PC-9 (cell line): Measurements from ENCODE around the gene ROPN1. TPM values are rescaled to one million over a fixed set of nuclear protein-coding genes. Genes with fewer than 3 reads are reported as not detected.

Source experiments
- BruUV-seq: library from RNA; stranded (reverse); fragments of 400-500 nt; replicated peaks from 2 replicates; lab custom pipeline; 2021; lab: Mats Ljungman, UMichigan
- CTCF ChIA-PET: fragments of 300-600 bp; sonication (Branson Sonifier 250); formaldehyde crosslinking; loops from one replicate; lab custom pipeline; 2022; ENCODE audit warnings: antibody characterized with exemption; lab: Charles Lee
- POLR2A ChIA-PET: fragments of 300-600 bp; sonication (Branson Sonifier 250); formaldehyde crosslinking; loops from one replicate; lab custom pipeline; 2022; ENCODE audit warnings: antibody characterized with exemption; ENCODE audit not compliant: unreplicated experiment; lab: Charles Lee
- DNase-seq, 2 experiments: peaks; one replicate each; pipeline versions ENCODE4 v3.0.0 to v3.0.0-alpha.2; 2015 to 2022; ENCODE audit warnings: mixed read lengths in 1 of 2
- H2AFZ ChIP-seq: fragments of 200-600 bp; sonication (generic); 2 replicates; pipeline ENCODE4 v1.8.1; 2017; ENCODE audit warnings: antibody characterized with exemption
- H3F3A ChIP-seq: fragments of 200-600 bp; sonication (generic); 2 replicates; pipeline ENCODE4 v1.8.1; 2017; ENCODE audit warnings: antibody characterized with exemption, mild to moderate bottlenecking, low read depth; ENCODE audit not compliant: insufficient read depth
- H3K27ac ChIP-seq: fragments of 200-600 bp; sonication (generic); 2 replicates; pipeline ENCODE4 v1.6.1; 2016; ENCODE audit warnings: mixed run types
- H3K27me3 ChIP-seq: fragments of 200-600 bp; sonication (generic); 2 replicates; pipeline ENCODE4 v1.6.1; 2016; ENCODE audit warnings: low read depth, mixed run types; ENCODE audit not compliant: insufficient read depth
- H3K36me3 ChIP-seq: fragments of 200-600 bp; sonication (generic); 2 replicates; pipeline ENCODE4 v1.6.1; 2016; ENCODE audit warnings: low read depth, mixed run types
- H3K4me1 ChIP-seq: fragments of 200-600 bp; sonication (generic); replicated peaks from 2 replicates; pipeline ENCODE4 v1.6.1; 2016; ENCODE audit warnings: mixed run types; ENCODE audit not compliant: insufficient read depth
- H3K4me2 ChIP-seq: fragments of 200-600 bp; sonication (generic); 2 replicates; pipeline ENCODE4 v1.6.1; 2017; ENCODE audit warnings: mixed run types
- H3K4me3 ChIP-seq: fragments of 200-600 bp; sonication (generic); 2 replicates; pipeline ENCODE4 v1.6.1; 2016; ENCODE audit warnings: mixed run types
- H3K79me2 ChIP-seq: fragments of 200-600 bp; sonication (generic); 2 replicates; pipeline ENCODE4 v1.6.1; 2017; ENCODE audit warnings: low read depth, mixed run types
- H3K9me2 ChIP-seq: fragments of 200-600 bp; sonication (generic); 2 replicates; pipeline ENCODE4 v1.8.1; 2017; ENCODE audit warnings: mild to moderate bottlenecking; ENCODE audit not compliant: insufficient read depth
- H3K9me3 ChIP-seq: fragments of 200-600 bp; sonication (generic); 2 replicates; pipeline ENCODE4 v1.8.1; 2016; ENCODE audit warnings: low read depth; ENCODE audit not compliant: insufficient read depth
- H4K20me1 ChIP-seq: fragments of 200-600 bp; sonication (generic); 2 replicates; pipeline ENCODE4 v1.8.1; 2017; ENCODE audit not compliant: insufficient read depth
- EZH2 ChIP-seq: fragments of 200-600 bp; sonication (generic); IDR thresholded peaks from 2 replicates; pipeline ENCODE4 v1.8.0; 2017; ENCODE audit warnings: antibody characterized with exemption, low read depth
- intact Hi-C: fragments of 100-400 bp; cut with micrococcal nuclease; formaldehyde crosslinking; loops from one replicate; pipeline ENCODE4 v1.10.0; 2022; ENCODE audit not compliant: unreplicated experiment
- total RNA-seq: library from RNA; stranded (reverse); gene quantifications from 2 replicates; pipeline ENCODE4 v1.2.3, GENCODE V29; 2021
- TF ChIP-seq, protein P1 (sequence below): fragments of 200-600 bp; sonication (generic); conservative IDR thresholded peaks from 2 replicates; pipeline ENCODE4 v1.6.1; 2017; ENCODE audit warnings: mixed run types, antibody characterized with exemption, mild to moderate bottlenecking, moderate library complexity

ROPN1 gene
- total RNA-seq, 1 experiment from 2014 or later, result not detected

DNA sequence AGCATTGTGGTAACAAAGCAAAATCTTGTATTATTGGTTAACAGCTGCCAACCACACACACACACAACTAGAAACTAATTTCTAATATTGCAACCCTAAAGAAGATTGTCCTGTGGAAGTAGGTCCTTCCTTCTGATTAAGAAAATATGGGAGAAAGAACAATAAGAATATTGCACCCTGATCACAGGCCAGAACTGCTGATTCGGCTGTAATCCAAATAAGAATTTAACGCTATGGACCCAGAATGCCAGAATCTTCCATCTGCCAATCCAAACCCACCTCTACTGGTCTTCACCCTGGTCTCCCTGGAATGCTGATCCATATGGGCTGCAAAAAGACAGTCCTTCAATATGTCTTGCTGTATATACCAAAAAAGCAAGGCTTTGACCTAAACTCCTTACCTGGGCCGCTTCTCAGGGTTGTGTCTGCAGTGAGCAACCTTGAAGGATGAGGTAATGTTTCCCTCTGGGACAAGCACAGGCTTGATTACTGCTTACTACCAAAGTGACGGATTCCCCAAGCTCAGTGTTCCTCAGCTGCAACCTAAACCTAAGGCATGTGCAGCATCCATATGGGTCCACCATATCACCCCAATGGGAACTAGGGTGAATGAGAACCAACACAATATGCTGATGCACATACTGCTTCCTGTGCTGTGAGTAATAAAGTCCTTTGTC is 38.9 kb downstream of the ROPN1 start:
- BruUV-seq, result no TSS peak
- ChIA-PET POLR2A (interaction anchor here (0.6 kb wide), 1 partner anchor 174 kb away, joined by 13 read pairs; no protein-coding TSS in a partner anchor), CTCF (no interaction called here)
- Histone ChIP-seq H3K27ac (no peak overlapping the region), H2AFZ (no peak overlapping the region), H3K4me2 (no peak overlapping the region), H3K36me3 (no peaks in the 10 kb centered on the region), H3K27me3 (no peaks in the 10 kb centered on the region), H3F3A (no peaks in the 10 kb centered on the region), H3K79me2 (no peaks in the 10 kb centered on the region), H3K9me2 (no peaks in the 10 kb centered on the region; the same call in 1 of the 2 replicates), H4K20me1 (no peaks in the 10 kb centered on the region), H3K4me1 (no peaks in the 10 kb centered on the region), H3K4me3 (no peak overlapping the region), H3K9me3 (no peaks in the 10 kb centered on the region; the same call in 1 of the 2 replicates)
- intact Hi-C loops, result no loop called here
- no peak for TF ChIP-seq EZH2
- TF ChIP-seq, protein P1, sequence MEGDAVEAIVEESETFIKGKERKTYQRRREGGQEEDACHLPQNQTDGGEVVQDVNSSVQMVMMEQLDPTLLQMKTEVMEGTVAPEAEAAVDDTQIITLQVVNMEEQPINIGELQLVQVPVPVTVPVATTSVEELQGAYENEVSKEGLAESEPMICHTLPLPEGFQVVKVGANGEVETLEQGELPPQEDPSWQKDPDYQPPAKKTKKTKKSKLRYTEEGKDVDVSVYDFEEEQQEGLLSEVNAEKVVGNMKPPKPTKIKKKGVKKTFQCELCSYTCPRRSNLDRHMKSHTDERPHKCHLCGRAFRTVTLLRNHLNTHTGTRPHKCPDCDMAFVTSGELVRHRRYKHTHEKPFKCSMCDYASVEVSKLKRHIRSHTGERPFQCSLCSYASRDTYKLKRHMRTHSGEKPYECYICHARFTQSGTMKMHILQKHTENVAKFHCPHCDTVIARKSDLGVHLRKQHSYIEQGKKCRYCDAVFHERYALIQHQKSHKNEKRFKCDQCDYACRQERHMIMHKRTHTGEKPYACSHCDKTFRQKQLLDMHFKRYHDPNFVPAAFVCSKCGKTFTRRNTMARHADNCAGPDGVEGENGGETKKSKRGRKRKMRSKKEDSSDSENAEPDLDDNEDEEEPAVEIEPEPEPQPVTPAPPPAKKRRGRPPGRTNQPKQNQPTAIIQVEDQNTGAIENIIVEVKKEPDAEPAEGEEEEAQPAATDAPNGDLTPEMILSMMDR, result no peak
- DNase-seq, result no peak

DNA sequence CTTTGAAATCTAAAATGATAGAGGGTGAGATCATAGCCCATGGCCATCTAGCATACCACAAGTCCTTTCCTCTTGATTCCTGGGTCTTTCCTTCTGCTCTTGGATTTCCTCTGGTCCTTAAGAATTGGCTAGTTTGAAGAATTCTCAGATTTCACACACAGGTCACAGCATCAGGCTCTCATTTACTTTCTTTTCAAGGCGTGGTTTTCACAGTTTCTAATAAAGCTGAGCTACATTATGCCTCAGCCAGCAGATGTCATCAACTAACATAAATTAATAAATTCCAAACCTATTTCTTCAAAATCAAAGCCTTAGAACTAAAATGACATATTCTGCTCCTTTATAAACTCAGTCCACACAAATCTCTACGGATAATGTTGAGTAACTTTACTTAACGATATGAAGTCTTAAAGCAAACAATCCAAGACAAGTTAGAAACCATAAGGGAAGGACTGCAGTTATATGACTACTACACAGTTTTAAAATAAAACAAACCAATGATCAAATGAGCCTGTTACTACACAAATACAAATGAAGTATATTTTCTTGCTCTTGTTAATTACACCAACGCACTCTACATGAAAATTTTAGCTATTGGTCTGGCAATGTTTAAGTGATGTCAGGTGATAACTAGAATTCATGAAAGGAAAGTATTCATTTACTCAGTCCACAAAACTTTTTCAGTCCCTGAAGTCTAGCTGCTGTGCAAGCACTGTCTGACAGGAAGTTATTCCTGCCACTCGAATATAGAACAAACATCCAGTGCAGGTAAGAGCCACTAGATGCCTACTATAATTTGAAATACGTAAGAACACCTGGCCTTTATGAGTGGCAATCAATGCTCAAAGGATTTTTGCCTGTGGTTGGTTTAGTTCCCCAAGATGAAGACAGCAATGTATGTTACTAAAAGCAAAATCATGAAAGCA is 40.1 kb downstream of the ROPN1 start:
- Histone ChIP-seq H3K27ac (no peak overlapping the region), H3K4me1 (no peaks in the 10 kb centered on the region), H3K36me3 (no peaks in the 10 kb centered on the region), H3K79me2 (no peaks in the 10 kb centered on the region), H3K9me3 (no peaks in the 10 kb centered on the region; the same call in 1 of the 2 replicates), H2AFZ (no peak overlapping the region), H3F3A (no peaks in the 10 kb centered on the region), H3K27me3 (no peaks in the 10 kb centered on the region), H3K4me3 (no peak overlapping the region), H3K4me2 (no peak overlapping the region), H3K9me2 (no peaks in the 10 kb centered on the region; the same call in 1 of the 2 replicates), H4K20me1 (no peaks in the 10 kb centered on the region)
- intact Hi-C loops, result no loop called here
- POLR2A ChIA-PET, result no interaction called here
- CTCF ChIA-PET, result no interaction called here
- no peak for DNase-seq
- BruUV-seq, result no TSS peak
- TF ChIP-seq EZH2, result no peak
- TF ChIP-seq, protein P1, result no peak

DNA sequence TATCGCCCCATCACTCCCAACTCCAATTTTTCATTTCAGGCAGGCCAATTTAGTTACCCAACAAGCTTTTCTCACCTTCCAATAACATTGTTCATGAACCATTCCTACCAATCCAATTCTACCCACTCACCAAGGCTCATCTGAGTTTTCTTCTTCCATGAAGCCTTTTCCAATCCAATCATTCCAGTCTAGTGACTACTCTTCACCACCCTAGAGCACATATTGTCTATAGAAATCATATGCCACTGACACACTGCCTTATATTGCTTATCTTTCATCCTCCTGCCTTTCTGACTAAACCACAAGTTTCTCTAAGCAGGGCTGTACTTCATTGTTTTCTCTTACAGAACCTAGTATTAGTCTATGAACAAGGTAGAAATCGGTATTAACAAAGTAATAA is 42.3 kb downstream of the ROPN1 start:
- Histone ChIP-seq H3F3A (no peaks in the 10 kb centered on the region), H3K4me3 (no peak overlapping the region), H3K79me2 (no peaks in the 10 kb centered on the region), H3K9me3 (no peaks in the 10 kb centered on the region; the same call in 1 of the 2 replicates), H3K27me3 (no peaks in the 10 kb centered on the region), H4K20me1 (no peaks in the 10 kb centered on the region), H3K4me1 (no peaks in the 10 kb centered on the region), H3K4me2 (no peak overlapping the region), H3K9me2 (no peaks in the 10 kb centered on the region; the same call in 1 of the 2 replicates), H3K27ac (no peak overlapping the region), H3K36me3 (no peaks in the 10 kb centered on the region), H2AFZ (no peak overlapping the region)
- ChIA-PET POLR2A (no interaction called here), CTCF (no interaction called here)
- no TSS peak for BruUV-seq
- TF ChIP-seq, protein P1, result no peak
- TF ChIP-seq EZH2, result no peak
- DNase-seq, result no peak
- intact Hi-C loops, result loop anchor here (1.0 kb wide), 1 partner anchor 25 kb away; no protein-coding TSS in a partner anchor
